Hematopoietic multipotent progenitor cell treated with erythropoietin and hydrocortisone succinate and interleukin-3 and kit ligand, for 4 days (in vitro differentiated cells): ENCODE measurements around the gene FSD2.
"Not testable (repeated sequence)": the region's sequence is repeated elsewhere in the genome, so short reads cannot be mapped to it uniquely, and the experiment has no call there.

Source experiments
- DNase-seq: peaks from one replicate; pipeline ENCODE4 v3.0.0-alpha.2; 2015

Gene FSD2

GRCh38 chr15:82726816-82727215 lies 79.1 kb downstream of the FSD2 start:
- DNase-seq: no peak

- no peak for DNase-seq
Observed at GRCh38 chr15:82715003-82715402, 90.9 kb downstream of the FSD2 start.

GRCh38 chr15:82714016-82714415 lies 91.9 kb downstream of the FSD2 start:
- peak; percentile 8 for DNase-seq

GRCh38 chr15:82712036-82712435 lies 93.8 kb downstream of the FSD2 start:
- no peak for DNase-seq

GRCh38 chr15:82710926-82711490 lies 94.9 kb downstream of the FSD2 start:
- DNase-seq: no peak

GRCh38 chr15:82710208-82710555 lies 95.7 kb downstream of the FSD2 start:
- DNase-seq: no peak

GRCh38 chr15:82709421-82710207 lies 96.3 kb downstream of the FSD2 start, which contains the start of gene AP3B2:
TSS of gene AP3B2 (minus strand) at chr15:82709875. CDS start at chr15:82709706, 169 bp downstream.
- peak; percentile 89 for DNase-seq

GRCh38 chr15:82709081-82709420 lies 96.8 kb downstream of the FSD2 start:
- no peak for DNase-seq

GRCh38 chr15:82705856-82706255 lies 100.0 kb downstream of the FSD2 start:
- not testable (repeated sequence) for DNase-seq
